ENCODE measurements around the gene VAMP3.

GRCh38 chr1:7738044-7738443, 33.1 kb upstream of the VAMP3 start:
- no peak for TF ChIP-seq CTCF (conservative IDR thresholded peaks at IDR 0.05; ENCODE audit: low read length)
- no peak for TF ChIP-seq EZH2phosphoT487 (IDR thresholded peaks at IDR 0.05; ENCODE audit: borderline replicate concordance, low read depth, low read length)
